NCI-H1436 (cell line): ENCODE results near the gene PAM16.
A peak's percentile ranks its signal among the peaks of the same experiment; 100 is the strongest.

ENCODE experiments used
- DNase-seq: peaks from one replicate; lab custom pipeline; 2025; lab: John Stamatoyannopoulos, UW

Gene PAM16

DNA sequence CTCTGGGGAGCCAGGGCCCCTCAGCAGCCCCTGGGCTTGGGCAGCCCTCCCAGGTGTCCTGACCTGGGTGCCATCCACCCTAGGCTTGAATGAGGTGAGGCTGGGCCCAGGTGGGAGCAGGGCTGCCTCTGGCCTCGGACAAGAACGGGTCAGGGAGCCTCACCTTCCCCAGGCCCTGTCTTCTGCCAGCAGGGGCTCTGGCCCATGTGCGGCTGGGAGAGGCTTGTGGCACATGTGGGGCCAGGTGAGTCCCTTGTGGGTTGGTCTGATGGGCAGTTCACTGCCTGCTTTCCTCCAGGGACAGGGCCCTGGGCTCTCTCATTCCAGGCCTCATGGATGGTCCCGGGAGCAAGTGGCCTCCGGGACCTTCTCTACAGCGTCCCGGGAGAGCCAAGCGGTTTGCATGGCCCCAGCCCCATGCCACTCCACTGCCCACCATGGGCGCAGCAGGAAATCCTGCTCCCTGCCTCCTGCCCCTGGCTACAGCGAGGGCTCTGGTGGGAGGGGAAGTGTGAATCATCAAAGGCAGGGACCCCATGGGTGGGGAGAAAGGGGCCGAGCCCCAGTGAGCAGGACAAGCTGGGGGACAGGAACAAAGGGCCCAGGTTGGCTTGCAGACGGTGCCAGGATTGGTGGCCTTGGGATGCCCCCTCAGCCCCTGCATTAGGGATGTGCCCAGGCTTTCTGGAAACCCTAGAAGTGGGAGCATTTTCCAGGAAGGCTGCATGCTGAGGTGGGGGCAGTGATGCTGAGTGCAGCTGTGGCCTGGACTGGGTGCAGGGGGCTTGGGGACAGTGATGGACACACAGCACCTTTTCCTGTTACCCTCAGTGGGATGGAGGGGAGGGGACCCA is 32.7 kb upstream of the PAM16 start:
- DNase-seq, result no peak

- no peak for DNase-seq
Observed at GRCh38 chr16:4382795-4383357, 31.8 kb upstream of the PAM16 start.

DNA sequence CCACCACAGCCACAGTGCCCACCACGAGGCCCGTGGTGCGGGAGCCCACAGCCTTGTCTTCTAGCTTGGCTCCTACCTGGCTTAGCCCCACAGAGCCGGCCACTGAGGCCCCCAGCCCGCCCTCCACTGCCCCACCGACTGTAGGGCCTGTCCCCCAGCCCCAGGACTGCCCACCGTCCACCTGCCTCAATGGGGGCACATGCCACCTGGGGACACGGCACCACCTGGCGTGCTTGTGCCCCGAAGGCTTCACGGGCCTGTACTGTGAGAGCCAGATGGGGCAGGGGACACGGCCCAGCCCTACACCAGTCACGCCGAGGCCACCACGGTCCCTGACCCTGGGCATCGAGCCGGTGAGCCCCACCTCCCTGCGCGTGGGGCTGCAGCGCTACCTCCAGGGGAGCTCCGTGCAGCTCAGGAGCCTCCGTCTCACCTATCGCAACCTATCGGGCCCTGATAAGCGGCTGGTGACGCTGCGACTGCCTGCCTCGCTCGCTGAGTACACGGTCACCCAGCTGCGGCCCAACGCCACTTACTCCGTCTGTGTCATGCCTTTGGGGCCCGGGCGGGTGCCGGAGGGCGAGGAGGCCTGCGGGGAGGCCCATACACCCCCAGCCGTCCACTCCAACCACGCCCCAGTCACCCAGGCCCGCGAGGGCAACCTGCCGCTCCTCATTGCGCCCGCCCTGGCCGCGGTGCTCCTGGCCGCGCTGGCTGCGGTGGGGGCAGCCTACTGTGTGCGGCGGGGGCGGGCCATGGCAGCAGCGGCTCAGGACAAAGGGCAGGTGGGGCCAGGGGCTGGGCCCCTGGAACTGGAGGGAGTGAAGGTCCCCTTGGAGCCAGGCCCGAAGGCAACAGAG is 31.0 kb upstream of the PAM16 start:
- DNase-seq, result no peak

DNA sequence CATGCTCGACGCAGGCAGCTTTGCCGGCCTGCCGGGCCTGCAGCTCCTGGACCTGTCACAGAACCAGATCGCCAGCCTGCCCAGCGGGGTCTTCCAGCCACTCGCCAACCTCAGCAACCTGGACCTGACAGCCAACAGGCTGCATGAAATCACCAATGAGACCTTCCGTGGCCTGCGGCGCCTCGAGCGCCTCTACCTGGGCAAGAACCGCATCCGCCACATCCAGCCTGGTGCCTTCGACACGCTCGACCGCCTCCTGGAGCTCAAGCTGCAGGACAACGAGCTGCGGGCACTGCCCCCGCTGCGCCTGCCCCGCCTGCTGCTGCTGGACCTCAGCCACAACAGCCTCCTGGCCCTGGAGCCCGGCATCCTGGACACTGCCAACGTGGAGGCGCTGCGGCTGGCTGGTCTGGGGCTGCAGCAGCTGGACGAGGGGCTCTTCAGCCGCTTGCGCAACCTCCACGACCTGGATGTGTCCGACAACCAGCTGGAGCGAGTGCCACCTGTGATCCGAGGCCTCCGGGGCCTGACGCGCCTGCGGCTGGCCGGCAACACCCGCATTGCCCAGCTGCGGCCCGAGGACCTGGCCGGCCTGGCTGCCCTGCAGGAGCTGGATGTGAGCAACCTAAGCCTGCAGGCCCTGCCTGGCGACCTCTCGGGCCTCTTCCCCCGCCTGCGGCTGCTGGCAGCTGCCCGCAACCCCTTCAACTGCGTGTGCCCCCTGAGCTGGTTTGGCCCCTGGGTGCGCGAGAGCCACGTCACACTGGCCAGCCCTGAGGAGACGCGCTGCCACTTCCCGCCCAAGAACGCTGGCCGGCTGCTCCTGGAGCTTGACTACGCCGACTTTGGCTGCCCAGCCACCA is 30.2 kb upstream of the PAM16 start:
- DNase-seq, result no peak

DNA sequence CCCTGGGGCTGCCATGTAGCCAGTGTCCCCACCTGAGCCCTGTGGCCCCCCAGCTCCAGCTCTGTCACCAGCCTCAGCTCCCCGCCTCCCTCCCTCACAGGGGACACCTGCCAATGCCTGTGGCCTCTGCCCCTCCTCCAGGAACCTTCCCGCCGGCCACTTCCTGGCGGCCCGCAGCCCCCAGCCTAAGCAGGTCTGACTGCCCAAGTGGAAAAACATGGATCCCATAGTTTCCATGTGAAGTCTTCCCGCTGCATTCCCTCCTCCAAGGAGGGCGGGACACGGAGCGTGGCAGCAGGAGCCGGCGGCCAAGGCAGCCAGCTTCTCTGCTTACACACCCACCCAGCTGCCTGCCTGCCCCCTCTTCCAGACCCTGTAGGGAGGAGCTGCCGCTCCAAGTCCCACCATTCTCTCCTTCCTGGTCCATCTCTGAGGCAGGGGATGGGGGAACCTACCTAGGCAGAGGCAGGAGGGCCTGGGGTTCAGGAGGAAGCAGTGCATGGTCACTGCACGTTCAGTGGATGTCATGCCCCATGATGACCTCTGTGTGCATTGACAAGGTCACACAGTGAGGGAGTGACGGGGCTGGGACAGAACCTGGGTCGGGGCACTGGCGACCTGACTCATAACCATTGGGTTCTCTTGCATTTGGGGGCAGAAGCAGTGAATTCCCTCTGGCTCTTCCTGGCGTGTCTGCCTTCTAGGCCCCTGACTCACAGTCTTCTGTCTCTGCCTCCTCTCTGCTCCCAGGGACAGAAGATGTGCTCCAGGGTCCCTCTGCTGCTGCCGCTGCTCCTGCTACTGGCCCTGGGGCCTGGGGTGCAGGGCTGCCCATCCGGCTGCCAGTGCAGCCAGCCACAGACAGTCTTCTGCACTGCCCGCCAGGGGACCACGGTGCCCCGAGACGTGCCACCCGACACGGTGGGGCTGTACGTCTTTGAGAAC is 29.3 kb upstream of the PAM16 start:
- no peak for DNase-seq

DNA sequence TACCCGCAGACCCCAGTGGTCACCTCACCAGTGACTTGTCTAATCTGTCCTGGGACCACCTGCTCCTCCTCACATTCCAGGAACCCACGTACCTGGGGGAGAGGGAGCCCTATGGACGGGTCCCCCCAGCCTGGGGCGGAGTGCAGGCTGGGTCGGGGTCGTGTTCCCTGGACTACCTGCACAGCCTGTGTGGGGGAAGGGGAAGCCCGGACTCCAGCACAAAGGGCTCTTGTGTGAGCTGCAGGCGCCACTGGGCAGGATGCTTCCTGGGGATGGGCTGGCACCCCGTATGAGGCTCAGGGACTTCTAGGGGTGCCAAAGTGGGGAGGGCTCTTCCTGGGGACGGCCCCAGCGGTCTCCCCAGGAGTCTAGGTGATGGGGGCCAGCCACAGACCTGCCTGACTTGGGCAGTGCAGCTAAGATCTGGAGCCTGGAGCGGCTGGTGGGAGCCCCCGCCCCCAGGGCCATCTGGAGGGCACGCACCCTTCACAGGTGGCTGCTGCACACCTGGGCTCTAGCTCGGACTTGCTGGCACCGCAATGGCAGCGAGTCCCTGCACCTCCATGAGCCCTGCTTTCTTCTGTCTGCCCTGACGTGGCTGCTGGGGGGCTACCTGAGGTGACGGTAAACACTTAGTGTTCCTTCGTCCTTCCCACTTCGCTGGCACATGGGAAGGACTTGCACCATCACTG is 28.0 kb upstream of the PAM16 start:
- no peak for DNase-seq

GRCh38 chr16:4378161-4378666 is 27.1 kb upstream of the PAM16 start:
- DNase-seq, result no peak

- DNase-seq, result no peak
Observed at GRCh38 chr16:4377573-4378154, 26.5 kb upstream of the PAM16 start.

DNA sequence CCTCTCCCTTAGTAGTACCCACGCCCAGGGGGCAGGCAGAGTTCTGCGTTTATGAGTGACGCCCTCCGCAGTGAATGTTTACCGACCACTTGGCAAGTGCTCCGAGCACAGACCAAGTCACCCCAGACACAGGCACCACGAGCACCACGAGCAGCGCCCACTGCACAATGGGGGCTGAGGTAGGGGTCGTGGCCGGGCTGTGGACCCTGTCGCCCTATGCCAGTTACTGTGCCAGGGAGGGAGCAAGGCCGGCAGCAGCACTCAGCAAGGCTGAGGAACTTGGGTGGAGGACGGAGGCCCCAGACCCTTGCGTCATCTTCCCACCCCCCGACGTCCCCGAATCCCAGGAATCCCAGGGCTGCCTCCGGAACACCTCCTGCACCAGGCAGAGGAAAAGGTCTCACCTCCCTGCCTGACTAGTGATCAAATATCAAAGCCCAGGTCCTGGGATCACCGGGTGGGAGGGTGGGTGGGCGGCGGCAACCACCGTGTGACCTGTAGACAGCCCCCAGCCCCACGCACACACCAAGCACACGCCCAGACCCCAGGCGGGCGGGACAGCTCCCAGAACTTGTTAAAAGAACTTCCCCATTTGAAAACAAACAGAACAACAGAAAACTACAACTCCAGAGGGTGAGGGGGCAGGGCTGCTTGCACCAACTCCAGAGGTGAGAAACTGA is 25.9 kb upstream of the PAM16 start:
- no peak for DNase-seq

DNA sequence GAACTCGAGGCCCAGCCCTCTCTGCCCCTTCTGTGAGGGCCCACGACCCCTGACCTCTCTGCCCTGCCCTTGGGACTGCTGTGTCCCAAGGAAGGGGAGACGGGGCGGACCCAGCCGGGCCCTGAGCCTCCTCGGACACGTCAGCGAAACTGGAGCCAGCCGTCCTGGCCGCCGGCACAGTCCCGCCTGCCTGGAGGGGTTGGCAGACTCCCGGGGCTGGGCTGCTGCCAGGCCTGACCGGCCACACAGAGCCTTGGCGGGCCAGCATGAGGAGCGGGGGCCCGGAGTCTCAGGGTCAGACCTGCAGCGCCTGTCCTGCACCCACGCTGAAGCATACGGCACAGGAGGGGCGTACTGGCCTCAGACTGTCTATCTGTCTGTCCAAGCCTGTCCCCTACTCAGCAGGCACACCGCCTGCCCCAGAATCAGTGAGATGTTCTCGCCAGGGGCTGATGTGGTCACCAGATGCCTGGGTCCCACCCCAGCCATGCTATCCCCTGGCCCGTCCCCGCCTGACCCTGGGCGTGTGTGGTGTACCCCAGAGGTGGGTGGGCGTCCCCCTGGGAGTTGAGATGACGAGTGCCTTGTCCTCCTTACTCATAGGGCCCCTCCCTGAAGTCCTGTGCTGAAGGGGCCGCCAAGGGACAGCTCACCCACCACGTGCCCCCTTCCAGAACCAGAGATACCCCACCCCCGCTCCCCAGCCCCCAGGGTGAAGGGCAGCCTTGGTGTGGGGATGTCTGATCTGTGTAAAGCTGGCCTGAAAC is 25.2 kb upstream of the PAM16 start:
- no peak for DNase-seq

DNA sequence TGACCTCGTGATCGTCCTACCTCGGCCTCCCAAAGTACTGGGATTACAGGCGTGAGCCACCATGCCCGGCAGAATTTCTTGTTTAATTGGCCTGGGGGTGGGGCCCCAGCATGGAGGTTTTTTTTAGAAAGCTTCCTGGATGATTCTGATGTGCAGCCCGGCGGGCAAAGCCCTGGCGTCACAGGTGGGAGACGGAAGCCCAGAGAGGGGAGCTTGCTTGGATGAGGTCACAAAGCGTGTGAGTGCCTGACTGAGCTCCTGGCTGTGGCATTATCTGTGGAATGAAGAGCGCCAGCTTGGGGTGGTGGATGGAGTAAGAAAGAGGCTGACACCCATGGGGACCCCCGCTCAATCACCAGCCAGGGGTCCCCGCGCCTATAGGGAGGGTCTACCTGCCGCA is 24.6 kb upstream of the PAM16 start:
- DNase-seq, result no peak

DNA sequence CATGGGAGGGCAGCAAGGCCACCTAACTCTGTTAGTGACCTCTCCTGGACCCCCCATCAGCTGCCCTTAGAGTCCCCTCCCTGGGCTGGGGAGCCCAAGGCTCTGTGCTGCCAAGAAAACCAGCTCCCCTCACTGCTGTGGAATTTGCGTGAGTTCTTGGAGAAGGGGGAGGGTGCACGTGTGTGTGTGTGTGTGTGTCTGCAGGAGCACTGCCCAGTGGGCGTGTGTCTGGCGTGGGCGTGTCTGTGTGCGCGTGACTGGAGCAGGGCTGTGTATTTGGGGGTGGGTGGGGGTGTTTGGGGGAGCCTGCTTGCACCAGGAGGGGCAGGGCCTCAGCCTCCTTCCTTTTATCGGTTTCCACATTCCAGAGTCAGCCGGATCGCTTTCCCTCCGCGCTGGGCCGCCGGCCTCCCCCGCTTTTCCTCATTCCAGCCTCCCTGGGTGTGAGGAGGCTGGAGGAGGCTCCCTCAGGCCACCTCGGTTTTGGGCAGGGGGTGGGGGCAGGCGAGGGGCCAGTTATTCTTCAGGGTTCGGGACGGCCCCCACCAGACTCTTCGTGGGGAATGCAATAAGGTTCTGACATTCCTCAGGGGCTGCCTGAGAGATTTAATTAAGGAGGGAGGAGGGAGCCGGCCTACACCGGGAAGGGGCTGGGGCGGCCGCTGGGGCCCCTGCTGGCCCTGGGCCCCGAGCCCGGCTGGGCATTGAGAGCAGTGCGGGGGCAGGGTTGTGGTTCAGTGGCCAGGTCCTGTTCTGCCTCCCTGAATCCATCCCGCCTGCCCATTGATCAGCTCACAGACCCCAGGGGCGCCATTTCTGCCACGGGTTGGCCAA is 23.0 kb upstream of the PAM16 start:
- DNase-seq, result no peak

- no peak for DNase-seq
Observed at GRCh38 chr16:4373356-4373908, 22.3 kb upstream of the PAM16 start.

- DNase-seq, result peak; percentile 32
Observed at GRCh38 chr16:4372578-4373355, 21.6 kb upstream of the PAM16 start.

- DNase-seq, result no peak
Observed at GRCh38 chr16:4372001-4372577, 21.0 kb upstream of the PAM16 start.
